HFFc6 (cell line): ENCODE data around the gene DENND5B. TPM values are rescaled to one million over a fixed set of nuclear protein-coding genes. Genes with fewer than 3 reads are reported as not detected.

Experiments
- DNase-seq: peaks from one replicate; pipeline ENCODE4 v3.0.0-alpha.2; 2018
- H3K27ac Mint-ChIP-seq: 2 replicates; pipeline ENCODE4 v1.8.0; 2020; ENCODE audit warnings: mild to moderate bottlenecking, mixed read lengths
- H3K27me3 Mint-ChIP-seq: 2 replicates; pipeline ENCODE4 v1.8.0; 2021; ENCODE audit warnings: mild to moderate bottlenecking, moderate library complexity, mixed read lengths; ENCODE audit not compliant: insufficient read depth
- H3K36me3 Mint-ChIP-seq: 2 replicates; pipeline ENCODE4 v1.8.0; 2021; ENCODE audit warnings: low read depth, mixed read lengths
- H3K4me1 Mint-ChIP-seq: 2 replicates; pipeline ENCODE4 v1.8.0; 2020; ENCODE audit warnings: low read depth, mixed read lengths
- H3K4me3 Mint-ChIP-seq: 2 replicates; pipeline ENCODE4 v1.8.0; 2020; ENCODE audit warnings: mild to moderate bottlenecking, moderate library complexity, mixed read lengths
- H3K9me3 Mint-ChIP-seq: 2 replicates; pipeline ENCODE4 v1.8.0; 2020; ENCODE audit warnings: mild to moderate bottlenecking, mixed read lengths
- CTCF ChIP-seq: fragments of 200-600 bp; sonication (generic); IDR thresholded peaks from 2 replicates; pipeline ENCODE4 v1.5.0; 2021; ENCODE audit warnings: antibody characterized with exemption, mild to moderate bottlenecking
- total RNA-seq, 6 experiments: library from RNA; stranded (reverse); fragmentation: NEBNext Ultra II Directional; extraction: Animal tissue kit (Norgen Biotek cat#: 25700); gene quantifications; 2 replicates in 1 of 6; 3 replicates in 5 of 6; pipeline ENCODE4 v1.2.3, GENCODE V29; 2021

DENND5B gene
- total RNA-seq, 6 experiments from 2014 or later, result 9.5 to 11.4 (median 10.1) TPM

- DNase-seq, result no peak
- Mint-ChIP-seq H3K4me1 (no peaks in the 10 kb centered on the region), H3K9me3 (no peaks in the 10 kb centered on the region), H3K36me3 (no peaks in the 10 kb centered on the region), H3K27me3 (peaks cover 9% of the 10 kb centered on the region), H3K4me3 (no peak overlapping the region), H3K27ac (no peak overlapping the region)
- TF ChIP-seq CTCF, result no peak
These were observed 247.8 kb downstream of the DENND5B start for GRCh38 chr12:31343139-31343538.

GRCh38 chr12:31342286-31342685, 248.7 kb downstream of the DENND5B start:
- Mint-ChIP-seq H3K27me3 (peaks cover 11% of the 10 kb centered on the region), H3K4me3 (no peak overlapping the region), H3K4me1 (no peaks in the 10 kb centered on the region), H3K27ac (no peak overlapping the region), H3K9me3 (no peaks in the 10 kb centered on the region), H3K36me3 (no peaks in the 10 kb centered on the region)
- TF ChIP-seq CTCF, result no peak
- DNase-seq, result no peak

GRCh38 chr12:31339831-31340622, 250.9 kb downstream of the DENND5B start:
- H3K4me1 Mint-ChIP-seq, result no peaks in the 10 kb centered on the region
- no peaks in the 10 kb centered on the region for H3K36me3 Mint-ChIP-seq
- no peak overlapping the region for H3K4me3 Mint-ChIP-seq
- no peak for DNase-seq
- TF ChIP-seq CTCF, result no peak
- no peaks in the 10 kb centered on the region for H3K9me3 Mint-ChIP-seq
- no peak overlapping the region for H3K27ac Mint-ChIP-seq
- H3K27me3 Mint-ChIP-seq, result peaks cover 18% of the 10 kb centered on the region

DNA sequence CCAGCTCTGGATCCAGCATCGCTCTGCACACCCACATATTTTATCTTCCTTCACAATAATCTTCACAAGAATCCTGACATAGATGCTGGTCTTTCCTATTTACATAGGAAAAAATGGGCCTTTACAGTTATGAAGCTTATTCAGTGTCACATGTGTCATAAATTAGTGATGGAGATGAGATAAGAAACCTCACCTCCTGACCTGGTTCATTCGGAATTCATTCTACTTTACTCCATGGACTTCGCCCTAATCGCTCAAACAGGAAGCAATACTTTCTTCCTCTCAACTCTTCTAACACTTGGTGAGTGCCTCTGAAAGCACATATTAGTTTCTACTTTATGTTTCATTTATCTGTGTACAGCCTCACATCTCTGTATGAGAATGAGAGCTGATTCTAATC, 253.0 kb downstream of the DENND5B start:
- TF ChIP-seq CTCF, result no peak
- Mint-ChIP-seq H3K27ac (no peak overlapping the region), H3K27me3 (peaks cover 18% of the 10 kb centered on the region), H3K4me3 (no peak overlapping the region), H3K36me3 (no peaks in the 10 kb centered on the region), H3K4me1 (no peaks in the 10 kb centered on the region), H3K9me3 (no peaks in the 10 kb centered on the region)
- no peak for DNase-seq

Other genes starting within 250 kb of the DENND5B start
- 1 to 10 TPM; 1.8 to 2.5 (median 2.0) TPM for gene ETFBKMT, start 68.6 kb upstream of the DENND5B start, total RNA-seq
- 1 to 10 TPM; 3.4 to 5.3 (median 4.7) TPM for gene AMN1, start 137.9 kb upstream of the DENND5B start, total RNA-seq